22Rv1 (cell line): ENCODE data around the gene B4GALT2.

ENCODE experiments used
- H3K27ac ChIP-seq: fragments of 450-650 bp; 2 replicates; pipeline ENCODE4 v1.5.1; 2017
- CTCF ChIP-seq: fragments of 450-650 bp; IDR thresholded peaks from 2 replicates; pipeline ENCODE4 v1.5.1; 2017; ENCODE audit warnings: mild to moderate bottlenecking
- ZFX ChIP-seq: fragments of 450-650 bp; IDR thresholded peaks from 2 replicates; pipeline ENCODE4 v1.6.1; 2017; ENCODE audit warnings: antibody characterized with exemption, borderline replicate concordance

Gene B4GALT2

GRCh38 chr1:44029260-44029910, 50.4 kb downstream of the B4GALT2 start:
- peak overlapping the region; percentile 71 for H3K27ac ChIP-seq
- TF ChIP-seq CTCF: no peak
- TF ChIP-seq ZFX: no peak

- H3K27ac ChIP-seq: peak overlapping the region; percentile 71
- no peak for TF ChIP-seq CTCF
- TF ChIP-seq ZFX: no peak
Measured at GRCh38 chr1:44029911-44030604, 51.0 kb downstream of the B4GALT2 start.

- TF ChIP-seq ZFX: no peak
- peak; percentile 20; the same call in 1 of the 2 replicates for TF ChIP-seq CTCF
- peak overlapping the region; percentile 71 for H3K27ac ChIP-seq
Measured at GRCh38 chr1:44030605-44031251, 51.7 kb downstream of the B4GALT2 start.

- TF ChIP-seq CTCF (no peak), ZFX (no peak)
- peak within 1 kb of the TSS; percentile 71 for H3K27ac ChIP-seq
Measured at GRCh38 chr1:44031252-44032169, 52.5 kb downstream of the B4GALT2 start, which contains the start of gene SLC6A9. Gene SLC6A9 (minus strand): TSS chr1:44031462. CDS start chr1:44024277, 7,185 bp downstream.

- TF ChIP-seq CTCF (no peak), ZFX (no peak)
- H3K27ac ChIP-seq: peak overlapping the region; percentile 71
Measured at GRCh38 chr1:44032170-44032790, 53.3 kb downstream of the B4GALT2 start.

- TF ChIP-seq ZFX: no peak
- TF ChIP-seq CTCF: no peak
- no peak overlapping the region for H3K27ac ChIP-seq
Measured at GRCh38 chr1:44033041-44033575, 54.1 kb downstream of the B4GALT2 start.
